IPS DF 4.7 (cell line): Measurements from ENCODE around the gene GSE1.
"Not testable (repeated sequence)": the region's sequence is repeated elsewhere in the genome, so short reads cannot be mapped to it uniquely, and the experiment has no call there.

Source experiments
- DNase-seq: peaks from one replicate; pipeline ENCODE4 v3.0.0-alpha.2; 2013; ENCODE audit warnings: low spot score; ENCODE audit errors: extremely low read depth

The GSE1 gene

DNA sequence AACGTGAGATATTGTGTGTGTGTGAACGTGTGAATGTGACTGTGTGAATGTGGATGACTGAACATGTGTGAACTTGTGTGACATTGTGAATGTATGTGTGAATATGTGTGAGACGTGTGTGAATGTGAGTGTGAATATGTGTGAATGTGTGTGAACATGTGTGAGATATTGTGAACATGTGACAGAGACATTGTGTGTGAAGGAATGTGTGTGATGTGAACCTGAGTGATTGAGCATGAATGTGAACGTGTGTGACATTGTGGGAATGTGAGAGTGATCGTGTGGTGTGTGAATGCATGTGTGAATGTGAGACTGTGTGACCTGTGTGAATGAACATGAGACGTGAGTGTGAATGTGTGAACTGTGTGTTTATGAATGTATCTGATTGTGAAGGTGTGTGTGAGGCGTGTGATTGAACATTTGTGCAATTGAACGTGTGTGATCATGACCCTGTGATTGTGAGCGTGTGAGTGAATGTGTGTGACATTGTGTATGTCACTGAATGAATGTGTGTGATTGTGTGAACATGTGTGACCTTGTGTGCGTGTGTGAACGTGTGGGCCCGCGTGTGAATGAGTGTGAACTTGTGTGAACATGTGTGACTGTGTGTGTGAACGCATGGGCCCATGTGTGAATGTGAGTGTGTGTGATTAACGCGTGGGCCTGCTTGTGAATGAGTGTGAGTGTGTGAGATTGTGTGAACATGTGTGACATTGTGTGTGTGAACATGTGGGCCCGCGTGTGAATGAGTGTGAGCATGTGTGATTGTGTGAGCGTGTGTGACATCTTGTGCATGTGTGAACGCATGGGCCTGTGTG lies 23.2 kb upstream of the GSE1 start:
- DNase-seq = no peak

DNA sequence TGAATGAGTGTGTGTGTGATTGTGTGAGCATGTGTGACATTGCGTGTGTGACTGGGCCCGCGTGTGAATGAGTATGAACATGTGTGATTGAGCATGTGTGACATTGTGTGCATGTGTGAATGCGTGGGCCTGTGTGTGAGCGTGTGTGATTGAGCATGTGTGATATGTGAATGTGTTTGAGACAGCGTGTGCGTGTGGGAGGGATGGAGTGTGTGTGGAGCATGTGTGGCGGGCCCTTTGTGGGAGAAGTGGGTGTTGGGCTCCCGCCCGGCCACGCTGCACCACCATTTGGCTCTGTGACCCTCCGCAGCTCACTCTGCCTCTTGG lies 22.7 kb upstream of the GSE1 start:
- no peak for DNase-seq

DNA sequence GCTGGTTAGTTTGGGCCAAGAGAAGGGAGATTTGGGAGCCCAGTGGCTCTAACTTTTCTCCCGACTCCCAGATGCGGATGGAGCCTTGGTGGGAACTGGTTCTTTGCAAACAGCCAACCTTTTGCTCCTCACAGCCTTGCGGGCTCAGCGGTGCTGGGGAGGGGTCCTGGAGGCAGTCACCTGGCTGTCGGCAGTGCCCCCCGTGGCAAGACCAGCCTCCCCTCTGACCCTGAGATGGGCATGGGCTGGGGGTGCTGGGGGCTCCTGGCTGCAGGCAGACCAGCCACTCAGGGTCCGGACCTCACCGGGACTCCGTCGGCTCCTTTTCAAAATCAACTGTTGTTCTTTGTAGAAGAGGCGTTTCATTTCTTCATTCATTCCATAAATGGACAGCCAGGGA lies 21.7 kb upstream of the GSE1 start:
- no peak for DNase-seq

DNA sequence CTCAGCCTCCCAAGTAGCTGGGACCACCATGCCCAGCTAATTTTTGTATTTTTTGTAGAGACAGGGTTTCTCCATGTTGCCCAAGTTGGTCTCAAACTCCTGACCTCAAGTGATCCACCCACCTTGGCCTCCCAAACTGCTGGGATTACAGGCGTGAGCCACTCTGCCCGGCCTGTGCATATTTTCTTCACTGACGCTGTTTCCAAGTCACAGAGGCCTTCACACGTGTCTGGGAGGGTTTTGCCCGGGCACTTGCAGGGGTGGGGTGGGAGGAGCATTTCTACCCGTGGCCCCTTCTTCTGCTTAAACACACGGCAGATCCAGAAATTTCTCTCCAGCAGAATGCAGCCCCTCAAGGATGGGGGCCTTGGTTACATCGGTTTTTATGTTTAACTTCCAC lies 20.8 kb upstream of the GSE1 start:
- not testable (repeated sequence) for DNase-seq

DNA sequence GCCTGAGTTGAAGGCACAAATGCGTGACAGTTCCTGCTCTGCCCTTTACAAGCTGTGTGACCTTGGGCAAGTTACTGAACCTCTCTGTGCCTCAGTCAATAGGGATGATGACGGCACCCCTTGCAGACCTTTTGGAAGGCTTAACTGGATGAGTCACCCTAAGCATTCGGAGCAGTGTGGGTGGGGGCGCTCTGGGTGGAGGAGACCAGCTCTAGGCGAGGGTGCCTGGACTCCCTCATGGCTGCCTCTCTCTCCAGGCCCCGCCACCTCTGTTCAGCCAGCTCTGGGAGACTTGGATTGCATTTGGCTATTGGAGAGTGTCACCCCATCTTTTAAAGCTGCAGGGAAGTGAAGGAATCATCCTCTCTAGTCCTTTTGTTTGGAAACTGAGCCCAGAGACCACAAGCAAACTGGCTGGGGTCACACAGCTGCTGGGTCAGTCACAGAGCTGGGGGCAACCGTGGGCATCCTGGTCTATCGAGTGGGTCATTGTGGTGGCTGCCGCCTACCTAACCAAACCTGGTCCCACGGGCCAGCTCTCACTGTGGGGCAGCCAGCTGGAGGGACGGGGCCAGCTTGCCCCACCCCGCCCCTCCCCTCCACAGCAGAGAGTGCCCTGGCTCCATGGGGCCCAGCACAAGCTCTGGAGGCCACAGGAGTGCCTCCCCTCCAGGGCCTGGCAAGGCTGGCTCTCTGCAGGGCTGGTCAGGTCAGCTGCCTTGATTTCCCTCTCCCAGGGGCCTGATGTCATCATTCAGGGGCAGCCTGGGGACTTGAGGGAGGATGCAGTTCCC lies 20.2 kb upstream of the GSE1 start:
- DNase-seq = no peak

DNA sequence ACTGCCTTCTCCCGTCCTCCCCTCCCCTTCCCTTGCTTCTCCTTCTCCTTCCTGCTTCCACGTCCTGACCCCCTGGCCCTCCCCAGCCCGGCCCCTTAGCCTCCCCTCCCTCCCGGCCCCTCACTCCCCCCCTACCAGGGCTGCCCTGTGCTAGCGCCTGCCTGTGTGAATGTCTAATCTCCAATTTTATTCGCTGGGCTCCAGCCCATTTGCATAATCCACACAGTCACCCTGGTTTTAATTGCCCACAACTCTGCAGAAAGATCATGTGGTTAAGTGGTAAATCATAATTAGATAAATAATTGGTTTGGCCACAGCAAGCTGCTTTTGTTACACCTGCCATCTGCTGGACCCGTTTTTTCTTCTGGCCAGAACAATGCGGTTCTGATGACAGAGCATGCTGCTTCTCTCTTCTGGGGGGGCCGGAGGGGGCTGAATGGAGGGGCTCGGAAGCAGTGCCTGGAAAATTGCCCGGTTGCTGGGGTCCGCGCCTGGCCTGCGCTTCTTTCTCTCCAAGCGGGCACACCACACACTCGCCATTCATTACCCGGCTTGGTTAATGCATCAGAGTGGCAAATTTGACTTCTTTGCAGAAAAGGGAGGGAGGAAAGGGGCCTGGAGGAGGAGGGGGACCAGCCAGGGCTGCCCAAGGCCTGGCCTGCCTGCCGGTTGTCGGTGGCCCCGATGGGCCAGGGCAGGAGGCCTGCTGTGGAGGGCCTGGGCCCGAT lies 19.5 kb upstream of the GSE1 start:
- DNase-seq = no peak

DNA sequence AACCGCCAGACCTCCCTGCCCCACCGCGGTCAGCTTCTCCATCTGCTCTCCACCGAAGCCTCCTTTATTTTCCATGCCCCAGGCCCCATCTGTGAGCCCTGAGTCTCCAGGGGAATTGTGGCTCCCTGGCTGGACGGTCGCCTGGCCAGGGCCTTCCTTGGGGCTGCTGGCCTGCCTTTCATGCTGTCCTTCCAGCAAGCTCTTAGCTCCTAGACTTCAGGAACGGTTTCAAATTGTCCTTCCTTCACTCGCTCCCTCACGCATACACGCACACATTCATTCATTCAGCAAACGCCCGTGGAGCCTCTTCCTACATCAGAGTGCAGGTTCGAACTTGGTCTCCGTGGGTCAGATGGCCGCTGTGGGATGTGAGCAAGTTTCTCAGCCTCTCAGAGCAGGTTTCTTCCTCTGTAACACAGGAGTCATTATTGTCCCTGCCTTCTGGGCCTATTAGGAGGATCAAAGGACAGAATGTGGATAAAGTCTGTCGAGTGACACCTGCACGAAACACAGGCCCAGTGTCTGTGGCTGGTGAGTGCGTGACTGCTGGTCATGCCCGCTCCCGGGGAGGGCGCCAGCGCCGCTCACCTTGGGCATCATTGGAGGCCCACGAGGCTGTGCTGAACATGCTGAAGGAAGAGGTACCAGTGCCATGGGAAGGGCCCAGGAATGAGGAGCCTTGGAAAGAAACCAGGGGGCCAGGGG lies 18.7 kb upstream of the GSE1 start:
- no peak for DNase-seq

DNA sequence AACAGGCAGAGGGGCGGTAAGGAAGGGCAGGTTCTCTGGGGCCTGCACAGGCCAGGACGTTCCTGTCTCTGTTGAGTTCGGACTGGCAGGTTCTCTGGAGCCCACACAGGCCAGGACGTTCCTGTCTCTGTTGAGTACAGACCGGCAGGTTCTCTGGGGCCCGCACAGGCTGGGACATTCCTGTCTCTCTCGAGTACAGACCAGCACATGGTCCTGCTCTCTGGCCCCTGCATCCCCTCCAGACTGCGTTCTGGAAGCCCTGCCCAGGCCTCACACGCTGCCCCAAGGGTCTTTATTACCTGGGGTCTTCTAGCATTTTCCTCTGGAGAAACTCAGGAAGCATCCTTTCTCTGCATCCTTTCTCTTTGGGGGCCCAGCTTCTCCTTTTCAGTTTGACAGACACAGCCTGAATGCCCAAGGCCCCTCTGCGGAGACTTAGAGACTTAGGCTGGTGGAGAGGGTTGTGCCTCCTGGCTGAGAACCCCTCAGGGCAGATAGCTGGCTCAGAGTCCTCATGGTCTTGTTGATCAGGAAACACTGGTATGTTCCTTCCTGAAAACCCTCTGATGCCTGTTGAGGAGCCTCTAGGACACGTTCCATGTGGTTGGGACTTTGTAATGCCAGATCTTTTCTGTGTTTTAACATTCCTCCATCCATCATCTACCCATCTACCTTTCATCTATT lies 18.0 kb upstream of the GSE1 start:
- DNase-seq = no peak

DNA sequence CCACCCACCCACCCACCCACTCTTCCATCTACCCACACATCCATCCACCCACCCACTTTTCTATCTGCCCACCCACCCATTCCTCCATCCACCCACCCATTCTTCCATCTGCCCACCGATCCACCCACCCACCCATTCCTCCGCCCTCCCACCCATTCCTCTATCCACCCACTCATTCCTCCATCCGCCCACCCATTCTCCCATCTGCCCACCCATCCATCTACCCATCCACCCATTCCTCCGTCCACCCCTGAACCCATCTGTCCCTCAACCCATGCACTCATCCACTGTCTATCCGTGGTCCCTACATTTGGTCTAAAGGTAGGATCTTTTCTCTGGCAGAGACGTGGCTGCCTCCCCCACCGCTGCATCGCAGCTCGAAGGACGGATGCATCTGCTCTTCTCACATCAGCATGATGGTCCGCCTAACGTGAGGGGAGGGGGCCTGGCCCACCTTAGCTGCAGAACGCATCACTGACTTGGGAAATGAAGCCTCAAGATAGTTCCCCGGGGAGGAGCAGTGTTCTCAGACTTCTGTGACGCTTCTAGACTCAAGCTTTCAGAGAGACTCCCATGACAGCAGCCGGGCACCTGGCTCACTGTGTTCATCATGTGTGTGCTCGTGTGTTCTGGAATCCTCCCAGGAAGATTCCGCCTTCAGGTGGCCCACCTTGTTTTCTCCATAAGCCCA lies 17.2 kb upstream of the GSE1 start:
- no peak for DNase-seq

DNA sequence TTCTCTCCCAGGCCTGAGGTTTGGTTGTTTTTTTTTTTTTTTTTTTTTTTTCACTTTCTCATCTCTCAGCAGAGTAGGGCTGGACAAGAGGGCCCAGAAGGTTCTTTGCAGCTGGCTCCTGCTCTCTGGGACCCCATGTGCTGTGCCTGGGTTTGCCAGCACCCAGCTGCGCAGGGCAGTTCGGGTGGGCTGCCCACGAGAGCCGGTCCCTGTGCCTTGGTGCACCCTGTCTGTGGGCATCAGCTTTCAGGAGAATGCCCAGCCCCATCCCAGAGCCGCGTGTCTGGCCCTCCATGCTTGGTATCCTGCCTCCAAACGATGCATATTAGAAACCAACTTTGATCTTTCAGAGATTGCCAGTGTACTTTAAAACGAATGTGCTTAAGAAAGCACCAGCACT lies 15.0 kb upstream of the GSE1 start:
- DNase-seq = no peak

DNA sequence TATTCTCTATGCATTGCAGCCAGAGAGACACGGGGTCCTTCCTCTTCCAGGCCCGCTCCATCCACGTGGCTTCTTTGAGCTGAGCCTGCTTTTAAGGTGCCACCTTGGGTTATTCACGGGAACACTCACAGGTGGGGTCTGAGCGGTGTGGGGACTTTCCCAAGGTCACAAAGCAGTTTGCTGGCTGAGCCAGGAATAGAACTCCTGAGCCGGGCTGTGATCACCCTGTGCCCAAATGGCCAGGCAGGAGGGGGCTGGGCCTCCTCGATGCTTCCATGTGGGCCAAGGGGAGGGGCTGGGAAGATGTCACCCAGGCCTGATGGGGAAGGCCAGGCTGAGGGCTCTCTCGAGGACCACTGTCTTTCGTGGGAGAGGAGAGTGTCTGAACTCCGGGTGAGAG lies 13.0 kb upstream of the GSE1 start:
- DNase-seq = no peak

DNA sequence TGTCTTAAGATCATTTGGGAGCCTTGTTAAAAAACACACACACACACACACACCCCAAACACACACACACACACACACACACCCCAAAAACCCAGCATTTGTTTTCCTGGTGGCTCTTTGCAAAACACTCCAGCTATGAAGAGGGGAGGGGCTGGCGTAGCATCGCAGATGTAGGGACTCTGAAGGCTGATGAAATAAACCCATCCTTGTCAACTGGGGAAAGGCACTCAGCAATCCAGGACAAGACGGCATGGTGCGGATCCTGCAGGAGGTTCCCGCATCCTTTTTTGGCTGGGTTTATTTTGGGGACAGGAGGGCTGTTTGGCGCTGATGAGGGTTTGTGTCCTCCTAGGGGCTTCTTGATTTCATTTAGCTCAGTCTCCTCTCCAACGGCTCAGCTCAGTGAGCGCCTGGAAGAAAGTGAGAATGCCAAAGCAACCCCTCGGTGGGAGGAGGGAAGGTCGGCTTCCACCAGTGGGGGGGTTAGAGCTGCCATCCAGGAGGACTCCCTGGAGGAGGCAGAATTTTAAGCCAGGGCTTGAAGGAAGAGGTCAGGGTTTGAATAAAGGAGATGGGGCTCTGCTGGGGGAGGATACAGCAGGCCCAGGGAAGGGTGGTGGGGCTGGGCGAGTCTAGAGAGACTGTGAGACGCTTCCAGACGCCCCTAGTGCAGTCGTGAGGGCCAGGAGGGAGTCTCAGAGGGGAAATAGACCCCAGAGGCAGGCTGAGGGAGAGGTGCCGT lies 12.4 kb upstream of the GSE1 start:
- no peak for DNase-seq

DNA sequence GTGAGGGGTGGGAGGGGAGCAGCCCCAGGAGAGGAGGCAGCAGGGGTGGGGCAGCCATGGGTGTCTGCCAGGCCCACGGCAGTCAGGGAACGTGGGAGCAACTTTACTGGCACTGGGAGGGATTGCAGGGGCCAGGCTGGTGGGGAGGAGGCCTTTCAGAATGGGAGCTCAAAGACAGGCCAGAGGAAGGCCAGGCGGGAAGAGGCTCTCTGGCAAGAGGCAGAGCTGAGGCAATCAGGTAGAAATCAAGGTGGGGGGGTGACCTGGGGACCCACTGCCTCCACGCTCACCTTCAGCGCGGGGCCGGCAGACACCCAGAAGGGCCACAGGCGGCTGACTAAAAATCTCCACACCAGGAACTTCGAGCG lies 11.9 kb upstream of the GSE1 start:
- no peak for DNase-seq

DNA sequence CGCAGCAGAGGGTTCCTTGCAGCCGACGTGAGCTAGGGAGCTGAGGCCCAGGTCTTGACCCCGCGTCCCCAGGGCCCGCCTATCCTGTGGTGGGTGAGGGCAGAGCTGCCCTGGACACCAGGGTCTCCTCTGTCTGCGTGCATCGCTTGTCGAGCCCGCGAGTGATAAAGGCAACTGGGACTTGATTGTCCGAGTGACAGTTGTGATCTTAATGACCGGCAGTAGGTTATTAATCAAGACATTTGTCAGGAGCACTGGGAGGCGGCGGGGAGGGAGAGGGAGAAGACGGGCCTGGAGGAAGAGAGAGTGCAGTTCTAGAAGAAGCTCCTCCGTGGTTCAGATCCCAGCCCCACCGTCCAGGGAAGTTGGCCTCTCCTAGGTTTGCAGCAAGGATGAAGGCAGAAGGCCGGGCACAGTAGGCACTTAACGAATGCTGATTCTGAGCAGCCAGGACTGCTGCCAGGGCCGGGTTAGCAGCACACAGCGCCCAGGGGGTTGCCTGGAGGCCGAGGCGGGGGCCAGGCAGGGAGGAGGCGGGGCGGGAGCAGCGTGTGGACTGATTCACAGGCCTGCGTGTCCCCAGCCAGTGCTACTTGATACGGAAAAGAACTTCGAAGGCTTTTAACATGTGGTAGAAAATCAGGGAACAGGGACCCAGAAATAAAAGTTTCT lies 11.3 kb upstream of the GSE1 start:
- no peak for DNase-seq

DNA sequence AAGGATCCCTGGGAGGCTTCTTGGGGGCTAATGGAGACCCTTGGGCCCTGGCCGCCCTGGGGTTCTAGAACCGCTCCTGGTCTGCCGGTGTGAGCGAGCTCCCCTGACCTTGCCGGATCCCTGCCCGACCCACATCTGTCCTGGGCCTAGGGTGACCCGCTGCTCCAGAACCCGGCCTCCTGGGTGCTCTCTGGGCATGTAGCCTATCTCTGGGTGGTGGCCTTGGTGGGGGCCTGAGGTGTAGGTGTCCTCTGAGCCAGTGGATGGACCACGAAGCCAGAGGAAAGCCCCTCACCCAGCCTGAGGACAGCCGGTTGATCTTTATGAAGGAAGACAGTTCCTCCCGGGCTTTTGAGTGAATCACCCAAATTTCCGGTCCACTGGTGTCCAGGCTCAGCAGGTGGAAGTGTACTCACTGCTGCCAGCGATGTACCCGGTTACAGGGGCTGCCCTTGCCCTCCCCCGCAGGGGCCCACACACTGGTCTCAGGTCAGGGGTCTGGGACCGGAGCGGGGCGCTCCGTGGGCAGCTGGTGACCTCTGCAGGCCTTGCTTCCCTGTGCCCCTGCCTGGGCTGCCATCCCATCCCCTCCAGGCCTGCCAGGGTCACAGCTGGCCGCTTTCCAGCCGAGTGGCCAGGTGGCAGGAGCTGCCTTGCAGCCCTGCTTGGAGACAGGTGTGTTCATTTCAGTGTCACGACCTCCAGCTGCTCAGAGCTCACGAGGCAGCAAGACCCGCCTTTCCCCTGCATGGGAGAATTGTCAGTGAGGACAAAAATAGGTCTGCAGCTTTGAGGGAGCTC lies 10.5 kb upstream of the GSE1 start:
- DNase-seq = no peak

DNA sequence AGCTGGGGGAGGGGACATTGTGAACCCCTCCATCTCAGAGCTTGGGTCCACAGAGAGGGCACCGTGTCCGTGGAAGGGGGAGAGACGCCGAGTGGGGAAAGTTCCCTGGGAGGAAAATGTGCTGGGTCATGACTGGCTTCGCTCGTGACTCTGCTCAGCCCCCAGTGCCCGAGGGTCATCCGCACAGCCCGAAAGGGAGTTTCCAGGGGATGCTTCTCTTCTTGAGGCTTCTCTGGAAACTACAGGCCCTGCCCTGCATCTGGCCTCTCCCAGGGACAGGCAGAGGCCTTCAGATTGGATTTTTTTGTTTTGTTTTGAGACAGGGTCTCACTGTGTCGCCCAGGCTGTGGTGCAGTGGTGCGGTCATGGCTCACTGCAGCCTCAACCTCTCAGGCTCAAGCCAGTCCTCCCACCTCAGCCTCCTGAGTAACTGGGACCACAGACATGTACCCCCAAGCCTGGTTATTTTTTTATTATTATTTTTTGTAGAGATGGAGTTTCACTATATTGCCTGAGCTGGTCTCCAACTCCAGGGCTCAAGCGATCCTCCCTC lies 9.8 kb upstream of the GSE1 start:
- no peak for DNase-seq

DNA sequence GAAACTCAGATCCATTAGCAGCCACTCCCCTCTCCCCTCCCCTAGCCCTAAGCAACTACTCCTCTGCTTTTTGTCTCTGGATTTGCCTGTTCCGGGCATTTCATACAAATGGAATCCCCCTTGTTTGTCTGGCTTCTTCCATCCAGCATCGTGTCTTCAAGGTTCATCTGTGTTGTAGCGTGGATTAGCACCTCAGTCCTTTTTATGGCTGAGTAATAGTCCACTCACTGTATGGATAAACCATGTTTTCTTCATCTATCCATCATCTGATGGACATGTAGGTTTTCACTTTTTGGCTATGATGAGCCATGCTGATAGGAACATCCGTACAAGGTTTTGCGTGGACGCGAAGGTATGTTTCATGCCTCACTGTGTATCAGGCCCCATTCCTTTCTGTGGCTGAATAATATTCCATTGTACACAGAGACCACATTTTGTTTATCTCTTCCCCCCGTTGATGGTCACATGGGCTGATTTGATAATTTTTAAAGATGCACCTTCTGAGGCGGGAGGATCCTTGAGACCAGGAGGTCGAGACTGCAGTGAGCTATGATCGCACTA lies 8.9 kb upstream of the GSE1 start:
- DNase-seq = no peak
